22Rv1 (cell line): ENCODE measurements around the gene ZNF8.

Source experiments
- ZFX ChIP-seq: fragments of 450-650 bp; IDR thresholded peaks from 2 replicates; pipeline ENCODE4 v1.6.1; 2017; ENCODE audit warnings: antibody characterized with exemption, borderline replicate concordance
- TF ChIP-seq, protein P1 (sequence below): fragments of 450-650 bp; IDR thresholded peaks from 2 replicates; pipeline ENCODE4 v1.5.1; 2017; ENCODE audit warnings: mild to moderate bottlenecking

- TF ChIP-seq, protein P1, sequence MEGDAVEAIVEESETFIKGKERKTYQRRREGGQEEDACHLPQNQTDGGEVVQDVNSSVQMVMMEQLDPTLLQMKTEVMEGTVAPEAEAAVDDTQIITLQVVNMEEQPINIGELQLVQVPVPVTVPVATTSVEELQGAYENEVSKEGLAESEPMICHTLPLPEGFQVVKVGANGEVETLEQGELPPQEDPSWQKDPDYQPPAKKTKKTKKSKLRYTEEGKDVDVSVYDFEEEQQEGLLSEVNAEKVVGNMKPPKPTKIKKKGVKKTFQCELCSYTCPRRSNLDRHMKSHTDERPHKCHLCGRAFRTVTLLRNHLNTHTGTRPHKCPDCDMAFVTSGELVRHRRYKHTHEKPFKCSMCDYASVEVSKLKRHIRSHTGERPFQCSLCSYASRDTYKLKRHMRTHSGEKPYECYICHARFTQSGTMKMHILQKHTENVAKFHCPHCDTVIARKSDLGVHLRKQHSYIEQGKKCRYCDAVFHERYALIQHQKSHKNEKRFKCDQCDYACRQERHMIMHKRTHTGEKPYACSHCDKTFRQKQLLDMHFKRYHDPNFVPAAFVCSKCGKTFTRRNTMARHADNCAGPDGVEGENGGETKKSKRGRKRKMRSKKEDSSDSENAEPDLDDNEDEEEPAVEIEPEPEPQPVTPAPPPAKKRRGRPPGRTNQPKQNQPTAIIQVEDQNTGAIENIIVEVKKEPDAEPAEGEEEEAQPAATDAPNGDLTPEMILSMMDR, result no peak
- TF ChIP-seq ZFX, result no peak
Measured at GRCh38 chr19:58304748-58305064, 26.0 kb downstream of the ZNF8 start.
